HepG2 (cell line): ENCODE results near the gene KLF6. TPM values are rescaled to one million over a fixed set of nuclear protein-coding genes. Genes with fewer than 3 reads are reported as not detected.

Source experiments
- AKNA ChIP-seq: sonication (generic); formaldehyde crosslinking; IDR thresholded peaks from 2 replicates; pipeline ENCODE4 v1.4.0; 2020; ENCODE audit warnings: missing genetic modification reagents, borderline replicate concordance
- ETV5 ChIP-seq: IDR thresholded peaks from 2 replicates; pipeline ENCODE4 v1.6.1; 2018; ENCODE audit warnings: missing biosample characterization, missing genetic modification reagents, inconsistent platforms, borderline replicate concordance
- GLMP ChIP-seq: sonication (generic); formaldehyde crosslinking; IDR thresholded peaks from 2 replicates; pipeline ENCODE4 v1.9.0; 2021; ENCODE audit warnings: missing genetic modification reagents, mild to moderate bottlenecking, borderline replicate concordance
- MED13 ChIP-seq: sonication (generic); formaldehyde crosslinking; IDR thresholded peaks from 2 replicates; pipeline ENCODE4 v1.5.0; 2020; ENCODE audit warnings: missing genetic modification reagents
- RXRA ChIP-seq: sonication (generic); formaldehyde crosslinking; IDR thresholded peaks from 2 replicates; pipeline ENCODE4 v1.5.1; 2020; ENCODE audit warnings: missing genetic modification reagents
- SSRP1 ChIP-seq: IDR thresholded peaks from 2 replicates; pipeline ENCODE4 v1.6.1; 2016; ENCODE audit warnings: control low read depth
- THAP7 ChIP-seq: sonication (generic); formaldehyde crosslinking; IDR thresholded peaks from 2 replicates; pipeline ENCODE4 v1.8.1; 2023; ENCODE audit warnings: mild to moderate bottlenecking, missing genetic modification reagents
- THRA ChIP-seq: sonication (generic); formaldehyde crosslinking; IDR thresholded peaks from 2 replicates; pipeline ENCODE4 v1.4.0; 2020; ENCODE audit warnings: missing genetic modification reagents, borderline replicate concordance
- ZBTB7A ChIP-seq: sonication (generic); formaldehyde crosslinking; IDR thresholded peaks from 2 replicates; pipeline ENCODE4 v1.8.0; 2022; ENCODE audit warnings: mild to moderate bottlenecking, missing genetic modification reagents
- ZFYVE20 ChIP-seq: sonication (generic); formaldehyde crosslinking; IDR thresholded peaks from 2 replicates; pipeline ENCODE4 v1.8.0; 2023; ENCODE audit warnings: low read depth, mild to moderate bottlenecking, moderate library complexity, missing genetic modification reagents, borderline replicate concordance
- ZNF264 ChIP-seq: sonication (generic); formaldehyde crosslinking; IDR thresholded peaks from 2 replicates; pipeline ENCODE4 v1.4.0; 2020; ENCODE audit warnings: missing genetic modification reagents
- polyA plus RNA-seq, 8 experiments: library from polyadenylated mRNA; depleted of rRNA in 3 of 8; stranded (reverse) in 7 of 8; unstranded in 1 of 8; fragments of >200 nt; fragmentation: Illumina TruSeq in 4 of 8; extraction: Trizol in 4 of 8; gene quantifications; 2 replicates each; pipeline versions ENCODE4 v1.2.1 to v1.2.3, GENCODE V29; 2011 to 2016; ENCODE audit warnings: low read depth in 4 of 8, missing spikeins in 1 of 8, mixed read lengths in 1 of 8; ENCODE audit not compliant: insufficient read depth in 1 of 8
- total RNA-seq, 5 experiments: library from RNA; depleted of rRNA; stranded (reverse); fragments of >200 nt; fragmentation: Illumina TruSeq; extraction: Trizol; gene quantifications; 2 replicates each; pipeline ENCODE4 v1.2.3, GENCODE V29; 2016; ENCODE audit warnings: low read depth in 1 of 5
- TF ChIP-seq, protein P1 (sequence below), 2 experiments: sonication (generic) in 1 of 2; formaldehyde crosslinking in 1 of 2; IDR thresholded peaks; 2 replicates each; pipeline versions ENCODE4 v1.5.1 to v1.6.1; 2011 to 2020; ENCODE audit warnings: borderline replicate concordance in 1 of 2, low read depth in 1 of 2, low read length in 1 of 2, mild to moderate bottlenecking in 1 of 2, missing genetic modification reagents in 1 of 2, moderate library complexity in 1 of 2
- TF ChIP-seq, protein P2 (sequence below): sonication (generic); formaldehyde crosslinking; IDR thresholded peaks from 2 replicates; pipeline ENCODE4 v1.8.1; 2023; ENCODE audit warnings: missing genetic modification reagents, mild to moderate bottlenecking, borderline replicate concordance
- TF ChIP-seq, protein P3 (sequence below): sonication (generic); formaldehyde crosslinking; IDR thresholded peaks from 2 replicates; pipeline ENCODE4 v1.8.0; 2022; ENCODE audit warnings: missing genetic modification reagents, mild to moderate bottlenecking, moderate library complexity, borderline replicate concordance

KLF6 gene
- total and polyA plus RNA-seq, 2 of the 13 experiments (the other 11 are each of a cell fraction or from before 2014, with no cell fraction given): 27.0 to 71.9 TPM

- TF ChIP-seq, protein P1, sequence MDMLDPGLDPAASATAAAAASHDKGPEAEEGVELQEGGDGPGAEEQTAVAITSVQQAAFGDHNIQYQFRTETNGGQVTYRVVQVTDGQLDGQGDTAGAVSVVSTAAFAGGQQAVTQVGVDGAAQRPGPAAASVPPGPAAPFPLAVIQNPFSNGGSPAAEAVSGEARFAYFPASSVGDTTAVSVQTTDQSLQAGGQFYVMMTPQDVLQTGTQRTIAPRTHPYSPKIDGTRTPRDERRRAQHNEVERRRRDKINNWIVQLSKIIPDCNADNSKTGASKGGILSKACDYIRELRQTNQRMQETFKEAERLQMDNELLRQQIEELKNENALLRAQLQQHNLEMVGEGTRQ (IDR thresholded peaks at IDR 0.05; ENCODE audit: low read depth, low read length): no peak
- TF ChIP-seq, protein P1 (CRISPR knock-in tag; IDR thresholded peaks at IDR 0.05; ENCODE audit: borderline replicate concordance): no peak
- TF ChIP-seq, protein P2, sequence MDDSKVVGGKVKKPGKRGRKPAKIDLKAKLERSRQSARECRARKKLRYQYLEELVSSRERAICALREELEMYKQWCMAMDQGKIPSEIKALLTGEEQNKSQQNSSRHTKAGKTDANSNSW (CRISPR knock-in tag): no peak
- TF ChIP-seq, protein P3, sequence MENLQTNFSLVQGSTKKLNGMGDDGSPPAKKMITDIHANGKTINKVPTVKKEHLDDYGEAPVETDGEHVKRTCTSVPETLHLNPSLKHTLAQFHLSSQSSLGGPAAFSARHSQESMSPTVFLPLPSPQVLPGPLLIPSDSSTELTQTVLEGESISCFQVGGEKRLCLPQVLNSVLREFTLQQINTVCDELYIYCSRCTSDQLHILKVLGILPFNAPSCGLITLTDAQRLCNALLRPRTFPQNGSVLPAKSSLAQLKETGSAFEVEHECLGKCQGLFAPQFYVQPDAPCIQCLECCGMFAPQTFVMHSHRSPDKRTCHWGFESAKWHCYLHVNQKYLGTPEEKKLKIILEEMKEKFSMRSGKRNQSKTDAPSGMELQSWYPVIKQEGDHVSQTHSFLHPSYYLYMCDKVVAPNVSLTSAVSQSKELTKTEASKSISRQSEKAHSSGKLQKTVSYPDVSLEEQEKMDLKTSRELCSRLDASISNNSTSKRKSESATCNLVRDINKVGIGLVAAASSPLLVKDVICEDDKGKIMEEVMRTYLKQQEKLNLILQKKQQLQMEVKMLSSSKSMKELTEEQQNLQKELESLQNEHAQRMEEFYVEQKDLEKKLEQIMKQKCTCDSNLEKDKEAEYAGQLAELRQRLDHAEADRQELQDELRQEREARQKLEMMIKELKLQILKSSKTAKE: 0 out of 2 replicates have a peak, but pooled peaks have one; percentile 39
- no peak; the same call in 1 of the 2 replicates for TF ChIP-seq MED13 (CRISPR knock-in tag)
- no peak for TF ChIP-seq GLMP
- no peak for TF ChIP-seq THAP7 (CRISPR knock-in tag)
- TF ChIP-seq ZNF264: no peak
- 0 out of 2 replicates have a peak, but pooled peaks have one; percentile 69 for TF ChIP-seq SSRP1
- TF ChIP-seq ZBTB7A (CRISPR knock-in tag): no peak
- TF ChIP-seq RXRA (CRISPR knock-in tag): no peak; the same call in 1 of the 2 replicates
- no peak for TF ChIP-seq AKNA (CRISPR knock-in tag)
- TF ChIP-seq THRA (CRISPR knock-in tag): peak; percentile 56; the same call in 1 of the 2 replicates
- peak; percentile 84; the same call in 1 of the 2 replicates for TF ChIP-seq ETV5 (CRISPR knock-in tag)
- TF ChIP-seq ZFYVE20: no peak
Observed at GRCh38 chr10:3740157-3740871, 44.7 kb downstream of the KLF6 start (continued).
